PFSK-1 (cell line): Measurements from ENCODE around the gene GH1.

Experiments used
- FOXP2 ChIP-seq: optimal IDR thresholded peaks from 2 replicates; pipeline ENCODE3; 2011; ENCODE audit warnings: borderline replicate concordance, control low read depth, inconsistent platforms; ENCODE audit not compliant: insufficient read depth; ENCODE audit errors: extremely low read length, extremely low read depth
- POLR2AphosphoS5 ChIP-seq: IDR thresholded peaks from 2 replicates; pipeline ENCODE4 v1.6.1; 2012; ENCODE audit warnings: low read depth, mild to moderate bottlenecking, control low read depth, low read length, moderate library complexity
- REST ChIP-seq, 2 experiments: IDR thresholded peaks; 2 replicates each; pipeline versions ENCODE4 v1.6.1 to v1.8.0; 2011 to 2012; ENCODE audit warnings: low read depth in 2 of 2, low read length in 2 of 2, control low read depth in 1 of 2, inconsistent platforms in 1 of 2, mild to moderate bottlenecking in 1 of 2, moderate library complexity in 1 of 2; ENCODE audit not compliant: insufficient read depth in 1 of 2
- SIN3A ChIP-seq: IDR thresholded peaks from 2 replicates; pipeline ENCODE4 v1.6.1; 2012; ENCODE audit warnings: mild to moderate bottlenecking, low read length, moderate library complexity, borderline replicate concordance; ENCODE audit not compliant: insufficient read depth
- TAF1 ChIP-seq: IDR thresholded peaks from 2 replicates; pipeline ENCODE4 v1.6.1; 2012; ENCODE audit warnings: low read length, control low read depth, borderline replicate concordance; ENCODE audit not compliant: insufficient read depth

GH1 gene

GRCh38 chr17:63954402-63955063 lies 35.9 kb upstream of the GH1 start:
- TF ChIP-seq REST (IDR thresholded peaks at IDR 0.05; ENCODE audit: insufficient read depth in 1 of 2, low read depth in 2 of 2, low read length in 2 of 2) (no peak), SIN3A (no peak), TAF1 (no peak), POLR2AphosphoS5 (no peak), FOXP2 (no peak)

- TF ChIP-seq SIN3A: no peak
- TF ChIP-seq POLR2AphosphoS5: no peak
- TF ChIP-seq REST (IDR thresholded peaks at IDR 0.05; ENCODE audit: insufficient read depth in 1 of 2, low read depth in 2 of 2, low read length in 2 of 2): no peak
- TF ChIP-seq FOXP2: no peak
- no peak for TF ChIP-seq TAF1
These were observed 32.6 kb upstream of the GH1 start for GRCh38 chr17:63950940-63951907.

GRCh38 chr17:63949576-63950250 lies 31.1 kb upstream of the GH1 start:
- TF ChIP-seq FOXP2 (no peak), REST (IDR thresholded peaks at IDR 0.05; ENCODE audit: insufficient read depth in 1 of 2, low read depth in 2 of 2, low read length in 2 of 2) (no peak), POLR2AphosphoS5 (no peak), SIN3A (no peak), TAF1 (no peak)

GRCh38 chr17:63948521-63948920 lies 29.9 kb upstream of the GH1 start:
- no peak for TF ChIP-seq REST (IDR thresholded peaks at IDR 0.05; ENCODE audit: insufficient read depth in 1 of 2, low read depth in 2 of 2, low read length in 2 of 2)
- no peak for TF ChIP-seq TAF1
- no peak for TF ChIP-seq SIN3A
- TF ChIP-seq FOXP2: no peak
- no peak for TF ChIP-seq POLR2AphosphoS5
